Muscle of back (tissue), 11 donors: ENCODE results near the gene MAP3K1. TPM values are rescaled to one million over a fixed set of nuclear protein-coding genes. Genes with fewer than 3 reads are reported as not detected.
A peak's percentile ranks its signal among the peaks of the same experiment; 100 is the strongest.
"Not testable (repeated sequence)": the region's sequence is repeated elsewhere in the genome, so short reads cannot be mapped to it uniquely, and the experiment has no call there.

Experiments used
- DNase-seq, 3 donors: peaks; one replicate each; pipeline versions ENCODE4 v3.0.0 to v3.0.0-alpha.2; 2013
- polyA plus RNA-seq, 10 donors: library from polyadenylated mRNA; unstranded; fragments of 120-200 nt; gene quantifications; one replicate each; pipeline ENCODE4 v1.2.1, GENCODE V29; 2013; ENCODE audit not compliant: insufficient read length in 10 of 10

Gene MAP3K1
- polyA plus RNA-seq, 10 donors, result 13.0 to 22.4 (median 17.3) TPM

DNA sequence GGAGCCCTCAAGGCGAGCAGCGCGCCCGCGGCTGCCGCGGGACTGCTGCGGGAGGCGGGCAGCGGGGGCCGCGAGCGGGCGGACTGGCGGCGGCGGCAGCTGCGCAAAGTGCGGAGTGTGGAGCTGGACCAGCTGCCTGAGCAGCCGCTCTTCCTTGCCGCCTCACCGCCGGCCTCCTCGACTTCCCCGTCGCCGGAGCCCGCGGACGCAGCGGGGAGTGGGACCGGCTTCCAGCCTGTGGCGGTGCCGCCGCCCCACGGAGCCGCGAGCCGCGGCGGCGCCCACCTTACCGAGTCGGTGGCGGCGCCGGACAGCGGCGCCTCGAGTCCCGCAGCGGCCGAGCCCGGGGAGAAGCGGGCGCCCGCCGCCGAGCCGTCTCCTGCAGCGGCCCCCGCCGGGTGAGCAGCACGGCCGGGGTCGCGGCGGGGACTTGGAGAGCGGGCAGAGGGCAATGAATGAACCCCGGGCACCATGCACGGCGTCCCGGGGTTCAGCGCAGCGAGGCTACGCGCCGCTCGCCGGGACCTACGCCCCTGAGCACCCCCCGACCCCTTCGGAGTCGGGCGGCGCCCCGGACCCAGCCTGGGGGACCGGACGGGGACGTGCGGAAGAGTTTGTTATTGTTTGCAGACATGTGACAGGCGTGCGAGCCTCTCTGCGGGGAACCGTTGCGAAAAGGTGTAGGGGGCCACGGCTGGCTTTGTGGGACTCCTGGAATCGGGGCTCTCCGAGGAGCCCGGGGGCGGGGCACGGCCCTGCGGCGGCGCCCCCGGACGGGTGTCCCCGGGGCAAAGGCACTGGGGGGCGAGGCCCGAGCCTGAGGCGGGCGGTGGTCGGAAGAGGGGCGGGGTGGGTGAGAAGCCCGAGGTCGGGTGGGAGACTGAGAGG lies 553 bp downstream of the MAP3K1 start:
- peak in 1 of 3 donors; percentile 79 for DNase-seq

DNA sequence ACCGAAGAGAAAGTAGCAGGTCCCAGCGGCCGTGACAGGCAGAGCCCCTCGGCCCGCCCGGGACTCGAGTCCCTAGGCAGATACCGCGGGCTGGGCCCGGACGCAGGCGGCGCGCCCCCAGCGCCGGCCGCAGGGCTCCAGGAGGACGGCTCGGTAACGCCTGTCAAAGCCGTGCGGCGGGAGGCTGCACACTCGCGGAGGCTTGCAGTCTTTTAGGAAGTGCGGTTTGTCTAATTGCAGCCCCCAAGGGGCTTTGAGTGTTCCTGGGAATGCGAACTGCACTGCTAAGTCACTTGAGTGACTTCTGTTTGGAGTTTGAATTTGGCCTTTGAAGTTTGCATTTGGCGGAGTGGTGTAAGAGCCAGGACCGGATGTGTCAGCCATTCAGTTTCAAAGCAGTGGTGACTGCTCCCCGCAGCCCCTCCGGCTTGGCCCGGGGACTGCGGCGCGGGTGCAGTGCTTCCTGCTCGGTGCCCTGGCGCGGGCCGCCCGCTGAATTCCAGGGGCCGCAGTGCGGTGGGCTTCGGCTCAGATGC lies 1.3 kb downstream of the MAP3K1 start:
- peak in 2 of 3 donors; percentile 67 to 89 for DNase-seq

DNA sequence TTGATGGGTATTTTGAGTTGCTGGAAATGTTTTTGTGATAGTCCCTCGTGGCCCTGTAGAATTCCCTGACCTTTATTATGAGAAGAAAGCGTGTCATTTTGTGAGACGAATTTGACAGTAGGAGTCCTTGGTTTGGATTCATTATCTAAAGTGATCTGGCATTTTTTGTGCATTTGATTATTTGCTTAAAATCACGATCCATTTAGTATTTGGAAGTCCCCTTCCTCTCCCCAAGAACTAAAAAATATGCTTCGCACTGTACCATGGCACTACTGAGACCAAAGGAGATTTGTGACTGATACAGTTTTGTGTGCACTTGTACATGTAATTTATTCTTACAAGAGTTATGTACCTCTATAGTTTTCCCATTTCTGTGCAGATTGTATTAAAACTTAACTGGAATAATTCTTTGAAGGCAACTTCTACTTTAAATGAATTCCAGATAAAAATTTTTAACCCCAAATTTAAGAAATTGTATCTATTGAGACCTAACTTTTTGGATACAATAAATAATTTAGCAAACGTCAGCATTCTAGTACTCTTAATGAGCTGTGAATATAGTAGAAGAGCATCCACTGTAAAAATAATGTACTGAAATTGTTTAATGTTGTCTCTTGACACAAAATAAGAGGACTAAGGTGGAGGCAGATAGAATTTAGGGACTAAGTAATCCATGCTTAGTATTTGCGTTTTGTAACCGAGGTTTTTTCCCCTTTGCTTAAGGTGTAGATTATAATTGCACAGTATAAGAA lies 2.1 kb downstream of the MAP3K1 start:
- DNase-seq, result no peak

DNA sequence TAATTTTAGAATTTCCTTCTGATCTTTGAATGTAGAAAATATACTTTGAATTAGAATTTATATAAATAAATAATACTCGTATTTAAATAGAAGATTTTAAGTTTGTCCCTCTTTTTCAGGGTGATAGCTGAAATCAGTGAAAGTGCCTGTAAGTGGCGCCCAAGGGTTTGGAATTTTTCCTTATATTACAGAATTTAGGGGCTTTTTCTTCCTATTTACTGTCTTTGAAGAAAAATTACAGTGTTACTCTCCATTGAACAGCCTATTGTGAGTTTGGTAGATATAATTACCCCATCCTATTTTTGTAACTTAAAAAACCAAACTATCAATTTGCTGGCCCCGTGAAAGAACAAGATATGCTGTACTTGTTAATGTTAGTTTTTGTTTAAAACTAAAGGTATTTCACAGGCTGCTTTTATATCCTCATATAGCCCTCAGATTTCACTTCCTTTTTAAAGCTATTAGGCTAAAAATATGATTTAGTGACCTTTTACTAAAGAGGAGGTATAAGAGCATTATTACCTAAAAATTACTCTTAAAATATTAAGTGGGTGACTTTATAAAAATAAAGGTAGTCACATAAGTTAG lies 3.2 kb downstream of the MAP3K1 start:
- DNase-seq, result peak in 1 of 3 donors; percentile 49

DNA sequence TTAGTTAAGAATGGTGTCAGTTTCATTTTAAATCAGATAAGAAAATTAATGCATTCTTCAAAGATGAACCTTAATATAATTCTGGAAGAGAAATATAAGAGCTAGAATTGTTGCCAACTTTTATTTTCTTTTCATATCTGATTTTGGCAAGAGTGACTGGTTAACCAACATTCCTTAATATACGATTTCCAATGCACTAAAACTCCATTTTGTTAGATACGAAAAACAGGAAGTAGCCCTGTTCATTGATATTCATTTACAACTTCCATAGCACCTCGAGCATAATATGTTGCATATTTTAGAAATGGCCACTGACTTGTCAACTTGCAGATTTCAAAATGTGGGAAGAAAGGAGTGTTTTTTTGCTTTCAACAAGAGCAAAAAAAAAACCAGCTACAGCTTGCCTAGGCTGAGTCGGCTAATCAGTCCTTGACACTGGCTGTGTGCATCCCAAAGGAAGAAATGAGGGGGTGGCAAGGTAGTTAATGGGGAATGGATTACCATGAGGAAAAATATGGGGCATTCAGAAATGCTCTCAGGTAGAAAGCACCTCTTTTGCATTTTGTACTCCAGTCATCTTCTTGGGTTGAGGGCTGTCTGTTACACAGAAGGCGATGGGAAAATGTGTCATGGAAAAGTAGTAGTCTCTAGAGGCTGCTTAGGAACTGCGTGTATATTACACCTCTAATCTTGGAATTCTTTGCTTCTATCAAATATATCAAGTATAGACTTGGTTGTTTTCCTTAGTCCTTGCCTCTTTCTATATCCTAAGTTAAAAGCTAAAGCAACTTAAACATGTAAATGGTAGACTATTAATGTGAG lies 3.9 kb downstream of the MAP3K1 start:
- DNase-seq, result no peak

DNA sequence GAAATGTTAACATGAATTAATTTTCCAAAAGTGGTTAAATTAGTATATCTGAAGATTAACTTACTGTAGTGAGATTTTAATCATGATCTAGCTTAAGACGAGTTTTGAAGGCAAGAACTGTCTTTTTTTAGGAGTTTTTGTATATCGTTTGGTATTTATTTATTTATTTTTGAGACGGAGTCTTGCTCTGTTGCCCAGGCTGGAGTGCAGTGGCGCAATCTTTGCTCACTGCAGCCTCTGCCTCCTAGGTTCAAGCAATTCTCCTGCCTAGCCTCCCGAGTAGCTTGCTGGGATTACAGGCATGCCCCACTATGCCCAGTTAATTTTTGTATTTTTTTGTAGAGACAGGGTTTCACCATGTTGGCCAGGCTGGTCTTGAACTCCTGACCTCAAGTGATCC lies 6.5 kb downstream of the MAP3K1 start:
- not testable (repeated sequence) for DNase-seq

DNA sequence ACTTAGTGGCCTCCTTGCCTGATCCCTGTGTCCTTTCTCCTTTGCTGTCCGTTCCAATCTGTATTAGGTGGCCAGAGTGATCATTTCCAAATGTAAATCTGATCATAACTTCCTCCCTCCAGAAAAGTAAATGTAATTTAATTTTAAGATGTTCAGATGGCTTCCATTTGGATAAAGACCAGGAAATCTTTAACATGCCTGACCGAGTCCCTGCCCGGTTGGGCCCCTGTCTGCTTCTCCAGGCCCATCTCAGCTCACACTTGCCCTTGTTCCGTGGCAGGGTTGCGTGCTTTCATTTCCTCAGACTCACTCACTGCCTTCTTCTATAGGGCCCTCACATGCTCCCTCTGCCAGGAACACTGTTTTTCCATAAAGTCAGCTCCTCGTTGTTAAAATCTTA lies 7.6 kb downstream of the MAP3K1 start:
- DNase-seq, result no peak

DNA sequence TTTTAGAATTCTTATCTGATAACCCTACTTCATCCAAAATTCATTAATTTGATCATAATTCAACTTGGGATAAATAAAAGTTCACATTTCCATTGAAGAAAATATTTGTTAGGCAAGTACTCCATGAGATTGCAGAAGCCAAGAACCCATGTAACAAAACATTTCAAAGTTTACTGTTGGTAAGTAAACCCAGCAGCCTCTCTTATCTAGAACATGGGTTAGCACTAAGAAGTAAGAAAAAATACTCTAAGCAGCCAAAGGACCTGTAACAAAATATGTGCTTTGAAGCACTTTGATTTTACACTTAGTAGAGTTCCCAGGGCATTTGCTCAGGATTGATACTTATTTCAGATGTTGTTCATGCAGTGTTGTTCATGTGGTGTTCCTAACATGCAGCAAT lies 8.7 kb downstream of the MAP3K1 start:
- no peak for DNase-seq

DNA sequence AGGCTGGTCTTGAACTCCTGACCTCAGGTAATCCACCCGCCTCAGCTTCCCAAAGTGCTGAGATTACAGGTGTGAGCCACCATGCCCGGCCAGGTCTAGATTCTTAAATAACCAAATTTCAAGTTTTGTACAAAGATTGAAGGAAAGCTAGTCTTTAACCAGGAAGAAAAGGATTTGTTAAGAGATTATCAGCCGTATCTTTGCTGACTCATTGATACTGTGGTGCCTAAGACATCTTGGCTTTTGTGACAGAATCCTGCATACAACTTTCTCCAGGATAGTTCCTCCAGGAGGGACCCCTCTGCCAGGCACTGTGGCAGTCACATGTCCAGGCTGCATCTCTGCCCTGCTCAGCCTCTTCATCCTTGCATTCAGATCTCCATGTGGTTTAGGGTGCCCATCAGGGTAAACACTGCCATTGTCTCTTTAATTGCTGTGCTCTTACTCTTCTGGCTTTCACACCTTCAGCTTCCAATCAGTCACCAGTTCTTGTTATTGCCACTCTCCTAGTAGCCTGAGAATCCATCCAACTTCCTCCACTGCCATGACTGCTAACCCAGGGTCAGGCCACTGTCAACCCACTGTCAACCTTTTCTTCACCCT lies 10.0 kb downstream of the MAP3K1 start:
- DNase-seq, result no peak

DNA sequence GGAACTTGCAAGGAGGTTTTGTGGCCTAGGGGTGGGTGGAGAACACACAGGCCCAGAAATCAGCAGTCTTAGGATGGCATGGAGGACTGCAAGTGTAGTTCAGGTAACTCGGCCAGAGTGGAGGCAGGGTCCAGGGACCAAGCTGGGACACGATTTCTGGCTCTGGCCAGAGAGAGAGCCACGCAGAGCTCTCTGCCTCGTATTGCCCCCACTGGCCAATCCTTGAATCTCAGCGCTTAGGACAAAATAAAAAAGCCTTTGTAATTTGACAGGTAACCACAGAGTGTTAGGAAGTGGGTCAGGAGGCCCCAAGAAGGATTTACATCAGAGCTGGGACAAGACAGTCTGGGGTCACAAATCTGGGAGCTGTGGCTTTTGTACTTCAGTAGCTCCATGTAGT lies 11.7 kb downstream of the MAP3K1 start:
- no peak for DNase-seq

DNA sequence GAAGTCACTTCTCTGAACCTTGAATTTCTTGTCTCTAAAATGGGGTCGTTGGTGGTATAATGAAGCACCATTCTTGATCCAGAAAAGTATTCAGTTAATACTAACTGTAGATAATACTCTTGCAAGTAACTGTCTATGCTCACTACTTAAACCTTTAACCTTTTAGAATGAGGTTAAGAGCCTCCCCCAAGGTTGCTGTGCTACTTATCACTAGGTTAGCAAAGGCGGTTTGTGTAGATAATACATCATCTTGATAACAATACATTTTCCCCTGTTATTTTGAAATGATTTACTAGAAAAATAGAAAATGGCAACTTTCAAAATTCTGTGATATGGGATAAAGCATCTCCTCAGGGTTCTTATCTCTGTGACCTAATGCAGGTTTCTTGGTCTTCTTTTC lies 12.6 kb downstream of the MAP3K1 start:
- no peak for DNase-seq

DNA sequence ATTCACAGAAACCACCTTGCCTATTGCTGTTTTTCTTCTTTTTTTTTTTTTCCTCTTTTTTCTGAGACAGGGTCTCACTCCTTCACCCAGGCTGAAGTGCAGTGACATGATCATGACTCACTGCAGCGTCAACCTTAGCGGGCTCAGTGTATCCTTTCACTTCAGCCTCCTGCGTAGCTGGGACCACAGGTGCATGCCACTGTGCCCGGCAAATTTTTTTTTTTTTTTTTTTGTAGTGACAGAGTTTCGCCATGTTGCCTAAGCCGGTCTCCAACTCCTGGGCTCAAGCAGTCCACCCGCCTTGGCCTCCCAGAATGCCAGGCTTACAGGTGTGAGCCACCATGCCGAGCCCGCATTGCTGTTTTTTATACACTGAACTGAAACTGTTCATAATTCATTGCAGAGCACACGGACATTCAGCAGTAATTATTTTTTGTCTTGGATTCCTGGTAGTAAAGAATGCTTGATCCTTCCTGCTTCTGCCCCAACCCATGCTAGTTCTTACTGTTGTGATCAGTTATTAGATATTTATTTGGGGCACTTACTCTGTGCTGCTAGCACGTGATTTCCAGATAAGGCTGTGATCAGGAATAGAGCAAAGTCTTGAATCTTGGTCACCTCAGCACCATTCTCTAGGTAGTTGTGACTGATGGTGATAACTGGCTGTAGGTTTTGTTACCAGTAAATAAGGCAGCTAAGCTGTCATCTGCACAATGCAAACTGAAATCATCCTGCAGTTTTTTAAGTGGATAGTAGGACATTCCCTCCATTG lies 14.0 kb downstream of the MAP3K1 start:
- DNase-seq, result no peak

DNA sequence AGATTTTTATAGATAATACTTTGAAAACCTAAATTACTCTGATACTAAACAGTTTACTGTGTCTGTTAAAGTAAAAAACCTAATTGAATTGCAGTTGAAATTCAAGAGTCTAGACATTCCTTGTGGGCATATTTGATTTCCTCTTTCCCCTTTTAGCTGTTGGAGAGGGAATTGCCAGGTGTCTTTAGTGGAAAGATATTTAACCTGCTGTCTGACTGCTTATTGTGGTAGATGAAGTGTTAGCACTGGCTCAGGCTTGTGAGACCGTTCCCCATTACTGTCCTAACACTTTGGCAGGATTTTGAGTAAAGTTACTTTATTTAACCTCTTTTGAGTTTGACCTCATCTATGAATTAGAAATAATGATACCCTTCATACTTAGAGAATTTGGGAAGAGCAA lies 16.4 kb downstream of the MAP3K1 start:
- no peak for DNase-seq

DNA sequence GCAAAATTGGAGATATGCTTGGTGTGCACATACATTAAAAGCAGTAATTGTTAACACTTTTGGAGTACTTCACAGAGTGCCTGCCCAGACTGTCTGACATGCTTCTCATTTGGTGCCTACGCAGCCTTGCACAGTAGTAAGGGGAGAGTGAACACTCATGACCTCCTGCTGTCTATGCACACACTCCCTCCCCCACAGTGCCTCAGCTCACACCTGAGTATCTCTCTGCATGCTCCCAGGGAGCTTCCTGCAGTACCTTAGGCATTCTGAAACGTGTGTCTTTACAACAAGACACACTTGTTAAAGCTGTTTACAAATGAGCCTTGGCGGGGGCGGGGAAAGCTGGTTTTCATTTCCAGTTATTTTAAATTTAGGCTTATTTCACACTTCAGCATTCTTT lies 18.0 kb downstream of the MAP3K1 start:
- no peak for DNase-seq

DNA sequence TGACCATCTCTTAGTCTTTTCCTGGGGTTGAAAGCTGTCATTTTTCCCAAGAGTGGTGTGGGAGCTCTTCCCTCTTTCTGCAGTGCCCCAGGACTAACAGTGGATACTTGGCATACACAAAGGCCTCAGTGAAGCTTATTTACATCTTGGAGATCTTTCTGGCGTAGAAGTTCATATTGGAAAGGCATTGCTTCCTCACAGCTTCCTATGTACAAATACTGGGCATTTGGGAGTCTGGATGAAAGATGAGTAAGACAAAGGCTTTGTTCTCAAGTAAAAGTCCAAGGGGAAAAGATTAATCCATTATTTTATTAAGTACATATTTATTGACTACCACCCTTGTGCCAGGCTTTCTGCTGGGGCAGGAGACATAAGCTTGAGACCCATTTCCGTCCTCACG lies 22.0 kb downstream of the MAP3K1 start:
- DNase-seq, result no peak

DNA sequence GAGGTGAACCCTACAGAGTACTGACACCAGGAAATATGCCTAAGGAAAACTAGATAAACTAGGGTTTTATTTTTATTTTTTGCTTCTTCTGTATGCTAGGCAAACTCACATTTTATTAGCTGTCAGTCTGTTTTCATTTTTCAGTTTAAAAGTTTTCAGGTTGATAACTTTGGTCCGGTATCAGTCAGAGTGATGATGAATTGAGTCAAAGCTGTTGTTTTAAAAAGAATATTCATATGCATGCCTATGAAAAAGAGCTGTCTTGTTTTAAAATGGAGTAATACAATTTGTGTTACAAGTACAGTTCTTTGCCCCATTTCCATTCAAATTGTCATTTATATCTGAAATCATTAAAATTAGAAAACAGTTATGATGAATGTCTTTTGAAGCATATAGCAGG lies 22.6 kb downstream of the MAP3K1 start:
- DNase-seq, result no peak

DNA sequence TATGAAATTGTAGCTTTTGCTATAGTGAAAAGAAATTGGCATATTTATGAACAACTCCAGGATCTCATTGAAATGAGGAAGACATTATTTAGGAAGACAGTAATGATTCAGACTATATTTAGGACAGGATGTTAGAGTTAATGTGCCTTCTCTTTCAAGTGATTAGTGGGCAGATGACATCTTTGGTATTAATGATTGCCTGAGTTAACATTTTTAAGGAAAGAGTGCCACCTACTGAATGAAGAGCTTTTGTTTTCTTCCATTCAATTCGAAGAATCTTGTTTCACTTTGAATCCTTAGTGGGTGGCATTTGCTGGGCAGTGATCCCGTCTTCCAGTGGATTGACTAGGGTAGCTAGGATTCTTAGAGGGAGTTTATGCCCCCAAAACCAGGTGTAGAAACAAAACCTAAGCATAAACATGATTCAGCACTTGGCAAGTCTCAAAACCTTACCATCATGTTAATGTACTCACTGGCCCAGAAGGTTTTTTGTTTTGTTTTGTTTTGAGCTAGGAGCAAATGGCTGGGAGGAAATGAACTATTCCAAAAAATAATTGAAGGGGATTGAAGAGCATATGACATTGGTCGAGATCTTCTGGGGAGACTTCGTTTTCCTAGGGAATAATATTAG lies 23.2 kb downstream of the MAP3K1 start:
- peak; percentile 52 to 76 (median 64) for DNase-seq

DNA sequence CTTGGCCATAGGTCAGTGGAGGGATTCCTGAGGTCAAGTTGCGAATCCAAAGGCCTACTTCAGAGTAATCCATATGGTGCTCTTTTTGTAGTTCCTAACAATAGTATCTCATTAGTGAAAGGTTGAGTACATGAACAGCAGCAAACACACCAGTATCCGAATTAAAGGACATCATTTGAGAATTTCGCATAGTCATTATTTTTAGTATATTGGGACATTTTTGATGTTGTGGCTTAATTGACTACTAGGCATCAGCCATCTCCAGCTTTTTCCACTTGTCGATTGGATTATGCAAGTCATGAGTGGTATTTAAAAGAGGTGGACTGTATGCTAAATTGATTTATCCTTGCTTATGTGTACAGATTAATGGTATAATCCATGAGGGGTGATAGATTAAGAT lies 23.7 kb downstream of the MAP3K1 start:
- DNase-seq, result no peak

DNA sequence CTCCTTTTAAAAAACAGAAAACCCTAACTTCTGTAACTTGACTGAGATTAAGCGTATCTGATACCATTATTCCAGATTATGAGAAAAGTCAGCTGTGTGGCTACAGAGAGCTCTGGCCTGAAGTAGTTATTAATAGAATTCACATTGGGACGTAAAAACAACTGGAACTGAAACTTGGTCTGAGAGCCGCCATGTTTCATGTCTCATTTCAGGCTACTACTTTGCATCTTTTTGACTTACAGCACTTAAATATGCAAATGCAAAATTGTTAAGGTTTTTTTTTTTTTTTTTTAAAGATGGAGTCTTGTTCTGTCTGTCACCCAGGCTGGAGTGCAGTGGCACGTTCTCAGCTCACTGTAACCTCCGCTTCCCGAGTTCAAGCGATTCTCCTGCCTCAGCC lies 25.2 kb downstream of the MAP3K1 start:
- DNase-seq, result no peak

DNA sequence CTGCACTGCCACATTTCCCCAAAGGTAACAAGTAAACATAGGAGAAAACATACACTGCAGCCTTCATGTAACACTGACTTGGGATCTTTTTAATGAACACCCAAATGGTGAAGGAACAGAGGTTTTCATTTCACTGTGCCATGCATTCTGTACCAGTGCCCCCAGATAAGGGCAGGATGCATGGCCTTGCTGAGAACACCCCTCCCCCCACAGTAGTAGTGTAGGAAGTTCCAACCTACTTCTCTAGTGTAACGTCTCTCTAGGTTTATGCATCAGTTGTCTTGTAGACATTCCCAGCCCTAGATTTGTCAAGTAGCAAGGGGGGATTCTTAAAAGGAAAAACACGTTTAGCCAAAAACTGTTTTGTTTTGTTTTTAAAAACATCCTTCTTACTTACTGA lies 29.9 kb downstream of the MAP3K1 start:
- DNase-seq, result no peak
